Germinal center (tissue), 1 donor: Measurements from ENCODE around the gene ABCA6.
"Not testable (repeated sequence)": the region's sequence is repeated elsewhere in the genome, so short reads cannot be mapped to it uniquely, and the experiment has no call there.

Source experiments
- DNase-seq: peaks from one replicate; pipeline ENCODE4 v3.0.0; 2012; ENCODE audit warnings: mixed read lengths, low spot score

The ABCA6 gene

GRCh38 chr17:69134112-69134511, 7.6 kb downstream of the ABCA6 start:
- DNase-seq, result no peak

GRCh38 chr17:69130627-69131296, 10.9 kb downstream of the ABCA6 start:
- no peak for DNase-seq

GRCh38 chr17:69123626-69124025, 18.1 kb downstream of the ABCA6 start:
- no peak for DNase-seq

GRCh38 chr17:69122065-69122464, 19.6 kb downstream of the ABCA6 start:
- no peak for DNase-seq

GRCh38 chr17:69117855-69118784, 23.6 kb downstream of the ABCA6 start:
- peak; percentile 35 for DNase-seq

- DNase-seq, result no peak
These were observed 29.9 kb downstream of the ABCA6 start for GRCh38 chr17:69111794-69112193.

- DNase-seq, result no peak
These were observed 35.6 kb downstream of the ABCA6 start for GRCh38 chr17:69105907-69106730.

GRCh38 chr17:69103557-69104233, 38.0 kb downstream of the ABCA6 start:
- no peak for DNase-seq

GRCh38 chr17:69098625-69099024, 43.1 kb downstream of the ABCA6 start:
- no peak for DNase-seq

GRCh38 chr17:69096541-69096940, 45.2 kb downstream of the ABCA6 start:
- DNase-seq, result no peak

- DNase-seq, result no peak
These were observed 47.7 kb downstream of the ABCA6 start for GRCh38 chr17:69093995-69094394.

GRCh38 chr17:69093279-69093789, 48.4 kb downstream of the ABCA6 start:
- DNase-seq, result no peak

- no peak for DNase-seq
These were observed 51.3 kb downstream of the ABCA6 start for GRCh38 chr17:69090365-69090764.

GRCh38 chr17:69088643-69089200, 53.0 kb downstream of the ABCA6 start:
- no peak for DNase-seq

- no peak for DNase-seq
These were observed 55.1 kb downstream of the ABCA6 start for GRCh38 chr17:69086641-69087040.

- peak; percentile 5 for DNase-seq
These were observed 56.8 kb downstream of the ABCA6 start for GRCh38 chr17:69084911-69085310.

- DNase-seq, result no peak
These were observed 59.0 kb downstream of the ABCA6 start for GRCh38 chr17:69082696-69083095.

- no peak for DNase-seq
These were observed 62.8 kb downstream of the ABCA6 start for GRCh38 chr17:69078864-69079263.

- no peak for DNase-seq
These were observed 65.9 kb downstream of the ABCA6 start for GRCh38 chr17:69075823-69076222.

GRCh38 chr17:69073392-69073791, 68.3 kb downstream of the ABCA6 start:
- DNase-seq, result not testable (repeated sequence)

GRCh38 chr17:69072803-69073256, 68.9 kb downstream of the ABCA6 start:
- not testable (repeated sequence) for DNase-seq
